Lung (tissue), 12 donors: ENCODE measurements around the gene JPH2. TPM values are rescaled to one million over a fixed set of nuclear protein-coding genes. Genes with fewer than 3 reads are reported as not detected.

ENCODE experiments used
- ATAC-seq: fragments of 200-7000 bp; cut with Tn5 transposase; one replicate; pipeline ENCODE4 v1.9.1; 2020; ENCODE audit warnings: moderate number of reproducible peaks; ENCODE audit not compliant: insufficient read depth, low FRiP score
- DNase-seq, 3 donors: peaks; one replicate each; pipeline ENCODE4 v3.0.0-alpha.2; 2013 to 2017
- H3K27ac ChIP-seq, 2 donors: one replicate each; pipeline ENCODE4 v1.5.1; 2013; ENCODE audit warnings: mild to moderate bottlenecking in 2 of 2, moderate library complexity in 2 of 2, control low read depth in 1 of 2, inconsistent platforms in 1 of 2, low read depth in 1 of 2, low read length in 1 of 2
- H3K27me3 ChIP-seq, 3 donors: one replicate each; pipeline ENCODE4 v1.5.1; 2013; ENCODE audit warnings: low read length in 2 of 3; ENCODE audit not compliant: control insufficient read depth in 3 of 3, insufficient read depth in 3 of 3
- H3K36me3 ChIP-seq, 4 donors: one replicate each; pipeline ENCODE4 v1.5.1; 2013; ENCODE audit warnings: low read length in 4 of 4, mild to moderate bottlenecking in 1 of 4, moderate library complexity in 1 of 4; ENCODE audit not compliant: control insufficient read depth in 4 of 4, insufficient read depth in 4 of 4
- H3K4me1 ChIP-seq, 5 donors: one replicate each; pipeline ENCODE4 v1.5.1; 2013; ENCODE audit warnings: low read length in 5 of 5, mild to moderate bottlenecking in 2 of 5, moderate library complexity in 1 of 5; ENCODE audit not compliant: control insufficient read depth in 5 of 5, insufficient read depth in 5 of 5
- H3K4me3 ChIP-seq: one replicate; pipeline ENCODE4 v1.5.1; 2013; ENCODE audit warnings: mild to moderate bottlenecking, control low read depth, moderate library complexity
- H3K9ac ChIP-seq, 2 donors: one replicate each; pipeline ENCODE4 v1.5.1; 2013; ENCODE audit warnings: low read length in 2 of 2, control low read depth in 1 of 2; ENCODE audit not compliant: insufficient read depth in 1 of 2
- H3K9me3 ChIP-seq, 4 donors: one replicate each; pipeline ENCODE4 v1.5.1; 2013; ENCODE audit warnings: low read length in 3 of 4, mild to moderate bottlenecking in 1 of 4, moderate library complexity in 1 of 4; ENCODE audit not compliant: control insufficient read depth in 4 of 4, insufficient read depth in 3 of 4
- CTCF ChIP-seq: IDR thresholded peaks from 2 replicates; pipeline ENCODE4 v1.5.1; 2012; ENCODE audit warnings: mild to moderate bottlenecking; ENCODE audit errors: control extremely low read depth, extremely low read depth
- WGBS, 2 donors: extraction: QIAGEN DNeasy Blood & Tissue Kit; methylation state at CpG; one replicate each; pipeline ENCODE4 v1.1.7; 2013; 5-methylcytosine and 5-hydroxymethylcytosine counted together
- polyA plus RNA-seq, 2 donors: library from polyadenylated mRNA; stranded (reverse); fragments of 200-250 nt; gene quantifications; one replicate each; pipeline ENCODE4 v1.2.1, GENCODE V29; 2013
- total RNA-seq, 2 donors: library from RNA; depleted of rRNA in 1 of 2; stranded (reverse); fragments of >200 nt in 1 of 2; gene quantifications; one replicate each; pipeline ENCODE4 v1.2.1, GENCODE V29; 2014 to 2021
- donor health status: control.
- donor health status: control.
- donor health status: Bipolar disorder and iron deficiency.
- donor health status: healthy.
- donor health status: DM: yes; HTN: yes; CAD: no.

Gene JPH2
- total and polyA plus RNA-seq, 4 donors = 2.5 to 9.2 (median 2.7) TPM

GRCh38 chr20:44180814-44181213 lies 6.2 kb downstream of the JPH2 start:
- H3K27ac ChIP-seq = peak overlapping the region in 1 of 2 donors; percentile 93
- peaks cover 0 to 18% (median 0%) of the 10 kb centered on the region in 3 donors for H3K27me3 ChIP-seq
- no peak for TF ChIP-seq CTCF
- H3K36me3 ChIP-seq = no peaks in the 10 kb centered on the region
- no peak overlapping the region for H3K9ac ChIP-seq
- WGBS, 2 donors = 32 to 34% methylated on average over 9 of the region's 9 CpGs
- H3K9me3 ChIP-seq = no peaks in the 10 kb centered on the region
- H3K4me1 ChIP-seq = peaks cover 0 to 5% (median 0%) of the 10 kb centered on the region in 5 donors
- DNase-seq (peak; percentile 46 to 66 (median 46)), ATAC-seq (no peak)
- H3K4me3 ChIP-seq = no peak overlapping the region

- peak; percentile 34 for ATAC-seq
- peaks cover 0 to 6% (median 2%) of the 10 kb centered on the region in 3 donors for H3K27me3 ChIP-seq
- no peak overlapping the region for H3K9ac ChIP-seq
- H3K27ac ChIP-seq = peak overlapping the region in 1 of 2 donors; percentile 76
- no peak for DNase-seq
- WGBS, 2 donors = 50 to 59% methylated on average over 14 of the region's 14 CpGs
- TF ChIP-seq CTCF = no peak
- H3K4me1 ChIP-seq = peaks cover 0 to 5% (median 0%) of the 10 kb centered on the region in 5 donors
- H3K9me3 ChIP-seq = no peaks in the 10 kb centered on the region
- no peaks in the 10 kb centered on the region for H3K36me3 ChIP-seq
- H3K4me3 ChIP-seq = no peak overlapping the region
Observed at GRCh38 chr20:44176833-44177534, 10.0 kb downstream of the JPH2 start.

- H3K9ac ChIP-seq = no peak overlapping the region
- H3K27ac ChIP-seq = peak overlapping the region in 1 of 2 donors; percentile 7
- peaks cover 0 to 5% (median 4%) of the 10 kb centered on the region in 3 donors for H3K27me3 ChIP-seq
- H3K4me3 ChIP-seq = no peak overlapping the region
- H3K9me3 ChIP-seq = no peaks in the 10 kb centered on the region
- ATAC-seq (no peak), DNase-seq (no peak)
- no peak for TF ChIP-seq CTCF
- H3K36me3 ChIP-seq = no peaks in the 10 kb centered on the region
- 94 to 96% methylated on average over 13 of the region's 13 CpGs for WGBS, 2 donors
- peaks cover 0 to 12% (median 0%) of the 10 kb centered on the region in 5 donors for H3K4me1 ChIP-seq
Observed at GRCh38 chr20:44174996-44175765, 11.8 kb downstream of the JPH2 start.
